Hepatocyte (in vitro differentiated cells): ENCODE measurements around the gene KIAA1217. TPM values are rescaled to one million over a fixed set of nuclear protein-coding genes. Genes with fewer than 3 reads are reported as not detected.

ENCODE experiments used
- DNase-seq: peaks from one replicate; pipeline ENCODE4 v3.0.0-alpha.2; 2016; ENCODE audit warnings: low spot score
- H2AFZ ChIP-seq: fragments of 200-600 bp; sonication (generic); 2 replicates; pipeline ENCODE4 v1.6.0; 2016; ENCODE audit warnings: antibody characterized with exemption, mild to moderate bottlenecking
- H3K27ac ChIP-seq: fragments of 200-600 bp; sonication (generic); 2 replicates; pipeline ENCODE4 v1.5.1; 2016; ENCODE audit warnings: mild to moderate bottlenecking
- H3K27me3 ChIP-seq: fragments of 200-600 bp; sonication (generic); 2 replicates; pipeline ENCODE4 v1.6.1; 2016
- H3K36me3 ChIP-seq: fragments of 200-600 bp; sonication (generic); replicated peaks from 2 replicates; pipeline ENCODE4 v1.5.1; 2016; ENCODE audit warnings: low read depth; ENCODE audit not compliant: insufficient read depth
- H3K4me1 ChIP-seq: fragments of 200-600 bp; sonication (generic); 2 replicates; pipeline ENCODE4 v1.5.1; 2016; ENCODE audit warnings: mild to moderate bottlenecking, moderate library complexity; ENCODE audit not compliant: insufficient read depth
- H3K4me2 ChIP-seq: fragments of 200-600 bp; sonication (generic); 2 replicates; pipeline ENCODE4 v1.6.0; 2016
- H3K4me3 ChIP-seq: fragments of 200-600 bp; sonication (generic); 2 replicates; pipeline ENCODE4 v1.5.1; 2016; ENCODE audit warnings: mild to moderate bottlenecking
- H3K79me2 ChIP-seq: fragments of 200-600 bp; sonication (generic); 2 replicates; pipeline ENCODE4 v1.6.0; 2017; ENCODE audit warnings: mild to moderate bottlenecking
- H3K9me2 ChIP-seq: fragments of 200-600 bp; sonication (generic); replicated peaks from 2 replicates; pipeline ENCODE4 v1.6.0; 2017; ENCODE audit warnings: mild to moderate bottlenecking; ENCODE audit not compliant: insufficient read depth
- H3K9me3 ChIP-seq: fragments of 200-600 bp; sonication (generic); 2 replicates; pipeline ENCODE4 v1.5.1; 2016; ENCODE audit warnings: low read depth, mild to moderate bottlenecking
- H4K20me1 ChIP-seq: fragments of 200-600 bp; sonication (generic); 2 replicates; pipeline ENCODE4 v1.6.0; 2016; ENCODE audit warnings: mild to moderate bottlenecking; ENCODE audit not compliant: insufficient read depth, poor library complexity, severe bottlenecking
- EZH2 ChIP-seq: fragments of 200-600 bp; sonication (generic); IDR thresholded peaks from 2 replicates; pipeline ENCODE4 v1.6.1; 2016; ENCODE audit warnings: antibody characterized with exemption, mild to moderate bottlenecking, borderline replicate concordance
- EZH2phosphoT487 ChIP-seq: fragments of 200-600 bp; sonication (generic); IDR thresholded peaks from one replicate; pipeline ENCODE4 v1.6.1; 2018; ENCODE audit warnings: antibody characterized with exemption, mild to moderate bottlenecking, low read depth, moderate library complexity; ENCODE audit not compliant: unreplicated experiment, severe bottlenecking
- WGBS: methylation state at CpG from one replicate; pipeline ENCODE4 v1.1.6; 2016; ENCODE audit warnings: low lambda C conversion rate; ENCODE audit errors: missing lambda C conversion rate; 5-methylcytosine and 5-hydroxymethylcytosine counted together
- polyA plus RNA-seq: library from polyadenylated mRNA; unstranded; fragments of >200 nt; fragmentation: Nextera tagmentation; extraction: Ambion mirVana; gene quantifications from 2 replicates; pipeline ENCODE4 v1.2.1, GENCODE V29; 2016
- total RNA-seq: library from RNA; depleted of rRNA; stranded (reverse); fragments of >200 nt; gene quantifications from 2 replicates; pipeline ENCODE4 v1.2.3, GENCODE V29; 2014
- TF ChIP-seq, protein P1 (sequence below): fragments of 200-600 bp; sonication (generic); IDR thresholded peaks from 2 replicates; pipeline ENCODE4 v1.5.1; 2016; ENCODE audit warnings: antibody characterized with exemption, mild to moderate bottlenecking; ENCODE audit not compliant: poor library complexity

Gene KIAA1217
- total and polyA plus RNA-seq, 2 experiments from 2014 or later = 31.6 to 33.2 TPM

DNA sequence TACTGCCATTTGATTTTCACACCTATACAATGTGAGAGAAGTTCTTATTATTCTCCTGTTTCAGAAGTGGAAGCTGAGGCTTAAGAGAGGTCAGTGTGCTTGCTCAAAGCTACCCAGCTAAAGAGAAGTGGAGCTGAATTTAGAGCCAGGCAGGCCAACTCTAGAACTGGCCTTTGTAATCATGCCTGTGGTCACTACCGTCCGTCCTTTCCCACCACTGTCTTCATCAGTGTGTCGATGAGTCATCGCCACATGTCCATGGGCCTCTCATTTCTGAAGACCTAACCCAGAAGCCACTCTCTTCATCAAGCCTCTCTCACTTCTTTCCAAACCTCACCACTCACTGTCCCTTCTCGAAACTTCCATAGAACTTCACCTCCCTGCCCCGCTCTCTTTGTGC, 237.8 kb downstream of the KIAA1217 start:
- no peak overlapping the region for H2AFZ ChIP-seq
- H3K79me2 ChIP-seq = peaks cover 7% of the 10 kb centered on the region
- no peak overlapping the region for H3K27ac ChIP-seq
- H3K4me3 ChIP-seq = no peak overlapping the region
- H3K9me2 ChIP-seq = no peaks in the 10 kb centered on the region
- peaks cover 10% of the 10 kb centered on the region for H3K4me1 ChIP-seq
- WGBS = 85% methylated on average over 6 of the region's 6 CpGs
- no peak overlapping the region for H3K4me2 ChIP-seq
- no peaks in the 10 kb centered on the region for H4K20me1 ChIP-seq
- no peak for DNase-seq
- H3K27me3 ChIP-seq = no peaks in the 10 kb centered on the region
- no peaks in the 10 kb centered on the region for H3K36me3 ChIP-seq
- no peak for TF ChIP-seq EZH2
- TF ChIP-seq, protein P1, sequence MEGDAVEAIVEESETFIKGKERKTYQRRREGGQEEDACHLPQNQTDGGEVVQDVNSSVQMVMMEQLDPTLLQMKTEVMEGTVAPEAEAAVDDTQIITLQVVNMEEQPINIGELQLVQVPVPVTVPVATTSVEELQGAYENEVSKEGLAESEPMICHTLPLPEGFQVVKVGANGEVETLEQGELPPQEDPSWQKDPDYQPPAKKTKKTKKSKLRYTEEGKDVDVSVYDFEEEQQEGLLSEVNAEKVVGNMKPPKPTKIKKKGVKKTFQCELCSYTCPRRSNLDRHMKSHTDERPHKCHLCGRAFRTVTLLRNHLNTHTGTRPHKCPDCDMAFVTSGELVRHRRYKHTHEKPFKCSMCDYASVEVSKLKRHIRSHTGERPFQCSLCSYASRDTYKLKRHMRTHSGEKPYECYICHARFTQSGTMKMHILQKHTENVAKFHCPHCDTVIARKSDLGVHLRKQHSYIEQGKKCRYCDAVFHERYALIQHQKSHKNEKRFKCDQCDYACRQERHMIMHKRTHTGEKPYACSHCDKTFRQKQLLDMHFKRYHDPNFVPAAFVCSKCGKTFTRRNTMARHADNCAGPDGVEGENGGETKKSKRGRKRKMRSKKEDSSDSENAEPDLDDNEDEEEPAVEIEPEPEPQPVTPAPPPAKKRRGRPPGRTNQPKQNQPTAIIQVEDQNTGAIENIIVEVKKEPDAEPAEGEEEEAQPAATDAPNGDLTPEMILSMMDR = no peak
- no peak for TF ChIP-seq EZH2phosphoT487
- H3K9me3 ChIP-seq = no peaks in the 10 kb centered on the region

DNA sequence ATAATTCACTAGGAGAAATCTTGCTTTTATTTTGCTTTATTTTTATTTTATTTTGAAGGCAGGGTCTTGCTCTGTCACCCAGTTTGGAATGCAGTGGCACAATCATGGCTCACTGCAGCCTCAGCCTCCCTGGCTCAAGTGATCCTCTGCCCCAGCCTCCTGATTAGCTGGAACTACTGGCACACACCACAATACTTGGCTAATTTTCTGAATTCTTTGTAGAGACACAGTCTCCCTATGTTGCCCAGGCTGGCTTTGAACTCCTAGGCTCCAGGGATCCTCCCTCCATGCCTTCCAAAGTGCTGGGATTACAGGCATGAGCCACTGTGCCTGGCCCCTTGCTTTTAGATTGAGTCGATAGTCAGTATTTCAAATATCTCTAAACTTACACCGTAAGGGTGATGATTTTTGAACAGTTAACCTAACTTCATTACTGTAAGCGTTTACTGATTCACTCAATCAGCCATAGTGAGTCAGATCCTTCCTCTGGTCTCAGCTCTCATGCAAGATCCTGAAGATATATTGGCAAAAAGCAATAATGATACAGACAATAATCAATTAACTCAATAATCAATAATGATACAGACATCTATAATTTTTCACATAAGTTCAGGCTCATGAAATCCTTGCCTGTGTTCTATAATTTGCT, 239.5 kb downstream of the KIAA1217 start:
- H2AFZ ChIP-seq = no peak overlapping the region
- peak overlapping the region; percentile 38 for H3K4me2 ChIP-seq
- no peaks in the 10 kb centered on the region for H3K27me3 ChIP-seq

DNA sequence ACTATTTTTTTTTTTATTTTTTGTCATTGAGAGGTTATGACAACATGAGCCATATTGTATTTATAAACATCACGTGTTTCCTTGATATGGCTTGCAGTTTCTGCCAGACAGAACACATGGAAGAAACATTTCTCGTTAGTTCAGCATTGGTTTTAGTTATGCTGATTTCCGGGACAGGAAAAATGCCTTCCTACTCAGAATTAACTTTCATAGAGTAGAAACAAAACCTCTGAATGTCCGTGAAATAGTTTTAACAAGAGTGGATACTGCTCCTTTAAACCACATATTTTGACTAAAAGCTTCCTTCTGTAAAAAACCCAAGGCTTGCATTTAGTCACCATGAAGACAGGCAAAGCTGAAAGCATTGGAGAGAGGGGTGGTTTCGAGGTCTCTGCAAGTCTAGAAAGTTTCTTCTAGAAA, 240.4 kb downstream of the KIAA1217 start:
- H3K36me3 ChIP-seq = no peaks in the 10 kb centered on the region
- TF ChIP-seq, protein P1 = no peak
- no peak for TF ChIP-seq EZH2phosphoT487
- no peak for TF ChIP-seq EZH2
- no peaks in the 10 kb centered on the region for H3K9me2 ChIP-seq
- peak overlapping the region; percentile 38 for H3K4me2 ChIP-seq
- H3K79me2 ChIP-seq = peaks cover 12% of the 10 kb centered on the region
- H3K9me3 ChIP-seq = no peaks in the 10 kb centered on the region
- no peaks in the 10 kb centered on the region for H3K27me3 ChIP-seq
- no peak overlapping the region for H3K4me3 ChIP-seq
- no peak overlapping the region for H2AFZ ChIP-seq
- peak overlapping the region; percentile 38 for H3K27ac ChIP-seq
- H4K20me1 ChIP-seq = no peaks in the 10 kb centered on the region
- peaks cover 11% of the 10 kb centered on the region for H3K4me1 ChIP-seq
- no peak for DNase-seq
- 61% methylated on average over 5 of the region's 5 CpGs for WGBS

More for the DNA sequence above, 239.5 kb downstream of the KIAA1217 start:
- no peak for DNase-seq
- Histone ChIP-seq H3K9me2 (no peaks in the 10 kb centered on the region), H3K79me2 (peaks cover 7% of the 10 kb centered on the region), H3K36me3 (no peaks in the 10 kb centered on the region), H4K20me1 (no peaks in the 10 kb centered on the region), H3K9me3 (no peaks in the 10 kb centered on the region), H3K4me3 (no peak overlapping the region), H3K4me1 (peaks cover 9% of the 10 kb centered on the region), H3K27ac (peak overlapping the region; percentile 38)
- no peak for TF ChIP-seq EZH2phosphoT487
- TF ChIP-seq, protein P1 = no peak
- TF ChIP-seq EZH2 = no peak
- 78% methylated on average over 3 of the region's 3 CpGs for WGBS
